H1 (cell line): ENCODE results near the gene TET2. TPM values are rescaled to one million over a fixed set of nuclear protein-coding genes. Genes with fewer than 3 reads are reported as not detected.

ENCODE experiments used
- polyA plus RNA-seq, 7 experiments: library from polyadenylated mRNA; depleted of rRNA in 3 of 7; stranded (reverse) in 5 of 7; unstranded in 2 of 7; fragments of >200 nt in 5 of 7; fragments of 200-250 nt in 2 of 7; gene quantifications; 1 replicate in 5 of 7; 2 replicates in 1 of 7; 4 replicates in 1 of 7; pipeline versions ENCODE4 v1.2.1 to v1.2.3, GENCODE V29; 2011 to 2013; ENCODE audit warnings: missing spikeins in 2 of 7, mixed read lengths in 2 of 7
- total RNA-seq: library from RNA; stranded (reverse); fragmentation: NEBNext Ultra II Directional; extraction: Animal tissue kit (Norgen Biotek cat#: 25700); gene quantifications from 2 replicates; pipeline ENCODE4 v1.2.1, GENCODE V29; 2021
- TF ChIP-seq, protein P1 (sequence below): IDR thresholded peaks from 2 replicates; pipeline ENCODE4 v1.6.1; 2012; ENCODE audit warnings: inconsistent platforms

TET2 gene
- total and polyA plus RNA-seq, 2 of the 8 experiments (the other 6 are each of a cell fraction or from before 2014, with no cell fraction given), result 1.0 to 2.6 TPM

DNA sequence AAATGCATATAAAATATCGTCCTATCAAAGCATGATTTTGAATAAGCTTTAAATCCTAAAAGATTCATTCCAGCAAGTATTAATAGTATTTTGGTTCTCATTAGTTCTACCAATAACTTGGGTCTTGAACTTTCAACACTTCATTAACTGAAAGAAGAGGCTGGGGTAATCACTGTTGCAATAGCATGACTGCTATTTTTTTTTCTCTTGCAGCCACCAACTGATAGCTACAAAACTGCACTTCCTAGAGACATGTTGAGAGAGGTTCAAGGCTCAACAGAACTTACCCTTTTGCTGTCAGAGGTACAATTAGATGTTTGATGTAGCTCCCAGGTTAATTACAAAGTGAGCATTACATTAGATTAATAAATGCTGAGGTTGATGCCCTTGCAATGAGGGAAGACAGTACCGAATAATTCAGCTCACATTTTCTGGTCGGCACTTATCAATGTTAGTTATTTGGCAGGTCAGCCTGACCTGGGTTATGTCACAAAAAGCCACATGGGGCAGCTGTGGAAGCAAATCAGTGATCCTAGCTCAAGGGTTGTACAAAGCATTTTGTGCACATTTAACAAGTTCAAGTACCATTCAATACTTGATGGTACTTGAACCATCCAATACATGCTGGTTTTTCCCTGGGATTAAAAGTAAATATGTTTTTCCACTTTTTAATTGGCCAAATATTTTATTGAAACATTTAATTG, 29.9 kb upstream of the TET2 start (continued):
- TF ChIP-seq, protein P1, sequence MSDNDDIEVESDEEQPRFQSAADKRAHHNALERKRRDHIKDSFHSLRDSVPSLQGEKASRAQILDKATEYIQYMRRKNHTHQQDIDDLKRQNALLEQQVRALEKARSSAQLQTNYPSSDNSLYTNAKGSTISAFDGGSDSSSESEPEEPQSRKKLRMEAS, result no peak
